Measurements from ENCODE around the gene FBXO42.
"Not testable (repeated sequence)": the region's sequence is repeated elsewhere in the genome, so short reads cannot be mapped to it uniquely, and the experiment has no call there.

Gene FBXO42

DNA sequence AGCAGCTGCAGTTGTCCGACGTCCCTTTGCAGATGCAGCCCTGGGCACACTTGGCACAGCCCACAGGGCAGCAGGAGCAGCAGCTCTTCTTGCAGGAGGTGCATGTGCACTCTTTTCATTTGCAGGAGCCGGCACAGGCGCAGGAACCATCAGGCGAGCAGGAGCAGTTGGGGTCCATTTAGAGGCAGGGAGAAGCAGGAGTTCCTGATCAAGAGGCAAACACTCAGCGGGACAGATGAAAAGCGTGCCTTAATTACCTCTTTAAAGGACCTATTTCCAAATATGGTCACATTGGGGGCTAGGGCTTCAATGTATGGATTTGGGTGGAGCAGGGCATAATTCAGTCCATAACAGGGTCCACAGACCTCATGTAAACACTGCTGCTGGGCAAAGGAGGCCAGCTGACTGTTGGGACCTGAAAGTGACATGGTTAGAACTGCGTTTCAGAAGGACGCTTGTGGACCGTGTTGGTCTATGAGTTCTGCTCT lies 111.0 kb downstream of the FBXO42 start:
- no peak for DNase-seq

DNA sequence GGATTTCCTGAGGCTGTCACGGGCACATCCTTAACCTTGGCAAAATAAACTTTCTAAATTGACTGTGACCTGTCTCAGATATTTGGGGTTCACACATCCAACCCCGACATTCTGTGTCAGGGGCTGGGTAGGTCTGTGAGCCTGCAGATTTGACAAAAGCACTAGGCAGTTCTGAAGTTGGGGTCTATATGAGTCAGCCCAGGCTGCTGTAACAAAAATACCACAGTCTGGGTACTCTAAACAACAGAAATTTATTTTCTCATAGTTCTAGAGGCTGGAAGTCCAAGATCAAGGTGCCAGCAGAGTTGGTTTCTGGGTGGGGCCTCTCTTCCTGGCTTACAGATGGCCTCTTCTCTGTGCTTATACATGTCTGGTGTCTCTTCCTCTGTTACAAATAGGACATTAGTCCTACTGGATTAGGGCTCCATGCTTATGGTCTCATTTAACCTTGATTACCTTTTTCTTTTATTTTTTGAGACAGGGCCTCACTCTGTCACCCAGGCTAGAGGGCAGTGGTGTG lies 112.2 kb downstream of the FBXO42 start:
- DNase-seq = no peak

DNA sequence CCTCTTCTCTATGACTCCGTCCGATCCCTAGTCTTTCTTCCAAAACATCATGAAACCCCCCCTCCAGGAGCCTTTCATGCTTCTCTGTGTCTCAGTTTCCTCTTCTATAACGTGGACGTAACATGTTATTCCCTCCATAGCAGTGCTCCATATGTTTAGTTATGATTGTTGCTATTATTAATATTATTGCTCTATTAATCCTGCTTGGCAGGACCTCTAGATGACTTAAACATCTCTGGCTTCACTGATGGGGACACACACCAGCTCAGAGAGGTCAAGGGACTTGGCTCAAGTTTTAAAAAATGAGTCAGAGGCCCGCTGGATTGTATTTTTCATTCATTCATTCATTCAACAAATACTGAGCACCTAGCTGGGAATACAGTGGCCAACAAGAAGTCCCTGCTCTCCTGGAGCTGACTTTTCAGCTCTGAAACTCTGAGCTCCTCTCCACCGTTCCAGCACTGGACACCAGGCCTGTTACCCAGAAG lies 114.9 kb downstream of the FBXO42 start:
- no peak for DNase-seq

DNA sequence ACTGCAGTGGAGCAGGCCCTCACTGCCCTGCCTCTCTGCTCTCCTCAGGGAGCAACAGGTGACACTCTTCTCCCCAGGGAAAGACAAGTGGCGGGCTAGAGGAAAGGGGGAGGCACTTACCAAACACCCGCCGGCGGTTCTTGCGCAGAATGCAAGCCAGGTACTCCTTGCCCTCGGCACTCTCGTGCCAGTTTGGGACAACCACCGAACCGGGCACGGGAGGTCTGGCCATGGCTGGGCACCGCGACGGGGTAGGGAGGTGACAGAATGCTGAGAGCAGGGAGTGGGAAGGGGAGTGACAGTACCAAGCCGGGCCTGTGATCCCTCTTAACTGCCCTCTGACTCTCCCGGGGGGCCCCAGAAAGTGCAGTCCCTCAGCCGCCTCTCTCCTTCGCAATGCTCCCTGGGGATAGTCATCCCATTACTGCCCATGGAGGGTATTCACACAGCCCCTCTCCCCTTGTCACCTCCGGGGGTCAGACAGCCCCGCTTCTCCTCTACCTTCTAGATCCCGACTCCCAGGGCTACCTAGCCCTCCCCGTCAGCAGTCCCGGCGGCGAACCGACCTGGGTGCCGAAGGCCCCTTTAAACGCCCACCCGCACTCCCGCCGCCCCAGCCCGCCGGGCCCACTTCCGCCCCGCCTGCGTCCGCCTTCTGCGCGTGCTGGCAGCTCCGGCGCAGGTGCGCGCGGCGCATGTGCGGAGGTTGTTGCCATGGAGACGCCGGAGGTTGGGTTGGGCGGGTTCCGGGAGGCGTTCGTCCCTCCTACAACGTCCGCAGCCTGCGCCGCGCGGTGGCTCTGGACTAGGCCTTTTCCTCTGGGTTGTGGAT lies 115.6 kb downstream of the FBXO42 start, which contains the start of gene CPLANE2:
CPLANE2 (minus strand) TSS at position 673 of the 832 bp plus-strand sequence; CDS start at position 232, 441 bp downstream.
- peak; percentile 78 to 92 for DNase-seq

DNA sequence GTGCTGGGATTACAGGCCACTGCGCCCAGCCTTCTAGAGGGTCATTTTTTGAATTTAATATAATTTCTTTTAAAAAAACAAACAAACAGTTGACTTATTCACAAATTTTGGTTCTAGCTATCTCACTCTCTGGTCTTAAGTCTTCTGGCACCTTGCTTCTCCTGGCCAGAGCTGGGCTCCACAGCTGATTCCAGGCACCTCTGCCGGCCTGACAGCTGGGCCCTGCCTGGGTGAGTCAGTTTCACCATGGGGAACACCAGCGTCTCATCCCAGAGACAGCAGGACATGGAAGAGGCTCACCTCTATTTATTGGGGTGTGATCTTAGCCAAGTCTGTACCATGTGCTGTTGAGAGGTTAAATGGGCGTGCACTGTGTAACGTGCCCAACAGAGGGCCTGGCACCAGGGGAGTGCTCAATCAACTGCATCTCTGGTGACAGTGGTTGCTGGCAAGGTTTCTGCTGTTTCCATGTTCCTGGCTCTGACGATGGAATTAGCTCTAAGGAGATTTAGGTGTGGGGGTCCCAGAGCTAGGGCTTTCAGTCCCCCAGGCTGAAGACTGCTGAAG lies 116.3 kb downstream of the FBXO42 start:
- DNase-seq = peak in 1 of 2 experiments; percentile 78

DNA sequence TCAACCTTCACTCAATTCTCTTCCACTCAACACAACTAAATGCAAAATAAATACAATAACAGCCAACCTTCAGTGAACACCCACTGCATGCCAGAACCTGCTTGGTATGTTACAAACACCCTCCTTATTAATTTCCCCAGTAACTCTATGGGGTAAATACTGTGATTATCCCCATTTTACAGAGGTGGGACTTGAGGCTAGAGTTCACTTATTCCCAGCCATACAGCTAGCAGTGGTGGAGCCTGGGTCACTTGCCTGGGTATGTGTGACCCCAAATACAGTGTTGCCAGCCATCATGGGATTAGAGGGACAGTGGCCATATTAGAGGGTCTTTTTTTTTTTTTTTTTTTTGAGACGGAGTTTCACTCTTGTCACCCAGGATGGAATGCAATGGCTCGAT lies 116.9 kb downstream of the FBXO42 start:
- DNase-seq = no peak

DNA sequence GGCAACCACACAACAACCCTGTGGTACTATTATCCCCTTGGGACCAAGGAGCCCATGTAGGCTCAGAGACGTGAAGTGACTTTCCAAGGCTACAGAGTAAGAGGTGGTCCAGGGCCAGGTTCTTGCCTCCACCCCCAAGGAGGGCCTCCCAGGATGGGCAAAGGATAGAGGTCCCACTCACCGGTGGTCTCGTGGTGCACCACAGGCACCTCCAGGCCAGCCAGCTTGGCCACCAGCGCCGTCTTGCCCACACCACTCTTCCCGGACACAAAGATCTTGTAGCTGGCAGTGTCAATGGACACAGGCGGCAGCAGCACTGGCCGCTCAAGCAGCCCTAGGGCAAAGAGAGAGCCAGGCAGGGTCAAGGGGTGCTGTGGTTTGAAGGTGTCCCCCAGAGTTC lies 118.8 kb downstream of the FBXO42 start:
- DNase-seq = no peak

DNA sequence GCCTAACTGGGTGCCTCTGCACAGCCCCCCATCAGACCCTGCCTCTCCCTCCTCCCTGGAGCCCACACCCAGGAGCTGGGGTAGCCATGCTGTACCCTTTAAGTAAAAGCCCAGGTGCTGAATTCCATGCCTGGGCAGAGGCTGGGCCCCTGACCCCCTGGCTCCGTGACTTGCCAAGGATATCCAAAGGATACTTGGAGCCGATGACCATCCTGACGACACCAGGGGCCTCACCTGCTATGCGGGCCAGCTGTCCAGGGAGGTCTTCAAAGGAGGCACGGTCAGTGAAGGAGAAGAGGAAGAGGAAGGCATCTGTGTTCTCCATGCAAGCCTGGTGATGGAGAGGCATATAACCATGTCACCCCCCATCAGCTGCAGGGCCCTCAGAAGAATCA lies 120.0 kb downstream of the FBXO42 start:
- no peak for DNase-seq

DNA sequence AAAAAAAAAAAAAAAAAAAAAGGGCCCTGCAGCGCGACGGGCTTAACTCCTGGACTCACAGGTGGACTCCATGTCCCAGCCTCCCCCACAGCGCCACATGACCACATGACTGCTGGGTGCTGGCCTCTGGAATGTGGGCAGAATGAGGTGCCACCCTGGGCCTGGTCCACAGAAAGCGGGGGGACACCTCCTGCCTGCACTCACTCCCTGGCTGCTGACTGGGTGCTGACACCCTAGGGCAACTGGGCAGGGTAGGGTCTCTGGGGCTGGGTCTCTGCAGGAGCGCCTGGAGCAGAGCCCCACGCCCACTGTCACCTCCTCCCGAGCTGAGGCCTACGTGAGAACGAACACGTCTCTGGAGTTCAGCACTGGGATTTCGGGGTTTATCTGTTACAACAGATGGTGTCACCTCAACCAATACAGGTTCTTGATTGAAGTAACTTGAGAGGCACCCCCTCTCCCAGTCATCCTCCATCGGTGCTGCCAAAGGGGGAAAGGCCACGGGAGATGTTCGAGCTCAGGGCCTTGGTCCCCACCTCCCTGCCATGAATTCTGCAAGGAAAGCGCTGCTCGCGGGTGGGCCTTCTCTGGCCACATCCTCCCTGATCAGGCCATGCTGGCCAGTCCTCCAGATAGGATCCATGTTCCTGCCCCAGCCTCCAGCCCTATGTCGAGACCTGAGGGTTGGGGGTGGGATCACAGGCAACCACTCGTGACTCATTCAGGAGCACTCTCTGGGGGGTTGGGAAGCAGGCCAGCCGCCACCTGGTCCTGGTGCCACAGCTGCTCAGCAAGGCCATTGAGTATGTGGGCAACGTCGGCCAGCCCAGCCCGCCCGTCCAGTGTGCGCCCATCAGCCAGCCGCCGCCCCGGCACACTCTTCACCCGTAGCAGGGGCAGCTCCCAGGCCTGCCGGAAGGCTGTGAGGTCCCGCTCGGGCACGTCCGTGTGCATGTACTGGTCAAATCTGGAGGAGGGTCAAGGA lies 120.7 kb downstream of the FBXO42 start:
- DNase-seq = peak; percentile 20 to 87

DNA sequence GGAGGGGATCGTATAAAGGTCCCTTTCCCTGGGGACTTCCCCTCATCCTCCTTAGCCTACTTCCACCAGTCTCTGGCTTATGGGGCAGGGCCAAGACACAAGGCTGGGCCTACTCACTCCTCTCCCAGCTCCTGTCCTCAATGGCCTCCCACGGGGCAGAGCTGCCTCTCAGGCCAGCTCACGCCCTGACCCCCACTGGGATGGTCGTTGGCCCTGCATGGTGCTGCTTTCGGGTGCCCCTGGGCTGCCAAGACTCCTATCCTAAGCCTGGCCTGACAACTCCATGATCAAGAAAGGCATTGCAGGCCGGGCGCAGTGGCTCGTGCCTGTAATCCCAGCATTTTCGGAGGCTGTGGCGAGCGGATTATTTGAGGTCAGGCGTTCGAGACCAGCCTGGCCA lies 121.5 kb downstream of the FBXO42 start:
- DNase-seq = no peak

DNA sequence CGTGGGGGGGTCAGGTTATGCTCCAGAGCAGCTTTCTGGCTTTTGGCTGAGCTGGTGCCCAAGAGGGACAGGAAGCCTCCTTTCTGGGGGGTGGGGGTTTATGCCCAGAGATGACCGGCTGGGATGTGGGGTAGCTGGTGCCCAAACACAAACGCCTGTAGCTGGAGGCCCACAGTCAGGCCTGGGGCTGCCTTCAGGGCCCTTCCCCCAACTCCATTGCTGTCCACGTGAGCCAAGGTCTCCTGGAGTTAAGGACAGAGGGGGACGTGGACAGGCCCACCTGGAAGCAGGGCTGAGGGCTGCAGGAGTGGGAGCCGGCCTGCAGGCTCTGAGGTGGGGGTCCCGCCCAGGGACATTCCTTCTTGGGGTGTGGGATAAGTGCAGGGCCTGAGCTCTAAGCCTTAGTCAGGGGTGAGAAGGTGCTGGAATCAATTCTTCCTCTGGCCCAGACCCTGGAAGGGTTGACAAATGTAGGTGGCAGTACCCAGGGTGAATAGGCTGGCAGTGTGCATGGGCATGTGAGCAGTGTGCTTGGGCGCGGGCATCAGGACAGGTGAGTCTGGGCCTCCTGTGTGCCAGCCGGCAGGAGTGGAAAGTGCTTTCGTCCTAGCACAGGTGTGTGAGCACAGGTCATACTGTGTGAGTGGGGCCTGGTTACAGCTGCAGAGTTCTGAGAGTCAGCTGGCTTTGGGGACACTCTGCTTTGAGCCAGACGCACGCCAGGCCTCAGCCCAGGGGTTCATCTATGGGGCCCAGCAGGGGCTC lies 122.1 kb downstream of the FBXO42 start:
- no peak for DNase-seq

DNA sequence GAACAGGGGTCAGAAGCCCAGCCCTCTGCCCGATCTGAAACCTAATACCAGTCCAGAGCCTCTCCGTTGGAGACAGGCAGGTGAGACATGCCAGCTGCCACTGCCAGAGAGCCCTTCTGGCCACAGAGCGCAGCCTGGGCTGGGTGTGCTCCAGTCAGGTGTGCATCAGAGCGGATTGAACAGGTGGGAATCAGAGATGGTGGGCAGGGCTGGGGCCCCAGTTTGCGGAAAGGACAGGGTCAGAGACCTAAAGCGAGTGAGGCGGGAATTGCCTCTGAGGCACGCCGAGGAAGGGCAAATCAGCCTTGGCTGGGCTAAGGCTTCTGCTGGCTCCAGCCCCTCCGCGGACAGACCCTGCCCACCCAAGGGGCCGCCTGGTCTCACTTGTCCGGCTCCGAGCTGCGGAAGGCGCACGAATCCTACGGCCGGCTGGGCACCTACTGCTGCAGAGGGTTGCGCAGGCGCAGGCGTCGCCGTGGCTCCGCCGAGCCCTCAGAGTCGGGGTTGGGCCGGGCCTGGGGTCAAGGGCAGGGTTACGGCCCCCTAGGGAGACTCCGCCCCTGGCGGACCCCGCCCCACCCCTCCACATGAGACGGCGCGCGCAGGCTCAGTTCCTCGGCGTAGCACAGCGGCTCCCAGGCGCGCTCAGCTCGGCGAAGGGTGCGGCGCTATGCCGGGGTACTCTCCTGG lies 125.6 kb downstream of the FBXO42 start:
- peak in 1 of 2 experiments; percentile 45 for DNase-seq

DNA sequence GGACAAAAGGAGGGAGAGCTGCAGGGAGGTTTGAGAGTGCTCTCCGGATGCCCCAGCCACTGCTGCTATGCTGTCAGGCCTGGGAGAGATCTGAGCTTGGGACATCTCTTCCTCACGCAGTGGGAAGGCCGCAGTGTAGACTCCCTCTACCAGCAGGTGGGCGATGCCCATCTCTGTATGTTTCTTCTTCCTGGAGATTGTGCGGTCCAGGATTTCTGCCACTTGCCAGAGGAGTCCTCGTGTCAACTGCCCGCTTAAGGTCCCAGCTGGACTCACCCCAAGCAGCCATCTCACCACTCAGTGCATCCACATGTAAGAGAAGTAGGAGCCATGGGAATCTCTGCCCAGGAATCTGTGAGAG lies 126.2 kb downstream of the FBXO42 start:
- DNase-seq = no peak

DNA sequence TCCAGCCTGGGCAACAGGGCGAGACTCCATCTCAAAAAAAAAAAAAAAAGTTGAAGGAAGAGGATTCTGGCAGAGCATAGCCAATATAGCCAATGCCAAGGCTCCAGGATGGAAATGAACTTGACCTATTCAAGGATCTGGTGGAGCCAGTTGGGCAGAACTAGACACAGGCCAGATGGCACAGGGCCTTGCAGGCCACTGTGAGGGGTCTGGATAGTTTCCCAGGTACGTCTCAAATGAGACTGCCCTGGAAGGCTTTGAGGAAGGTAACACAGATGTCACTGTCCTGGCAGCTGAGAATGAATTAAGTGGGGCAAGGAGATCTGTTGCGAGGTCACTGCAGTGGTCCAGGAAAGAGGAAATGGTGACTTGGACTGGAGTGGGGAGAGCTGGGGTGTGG lies 127.8 kb downstream of the FBXO42 start:
- no peak for DNase-seq

DNA sequence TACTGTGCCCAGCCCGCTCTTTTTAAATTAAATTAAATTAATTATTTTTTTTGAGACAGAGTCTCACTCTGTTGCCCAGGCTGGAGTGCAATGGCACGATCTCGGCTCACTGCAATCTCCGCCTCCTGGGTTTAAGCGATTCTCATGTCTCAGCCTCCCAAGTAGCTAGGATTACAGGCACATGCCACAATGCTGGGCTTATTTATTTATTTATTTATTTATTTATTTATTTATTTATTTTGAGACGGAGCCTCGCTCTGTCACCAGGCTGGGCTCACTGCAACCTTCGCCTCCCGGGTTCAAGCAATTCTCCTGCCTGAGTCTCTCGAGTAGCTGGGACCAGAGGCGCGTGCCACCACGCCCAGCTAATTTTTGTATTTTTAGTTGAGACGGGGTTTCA lies 129.6 kb downstream of the FBXO42 start:
- DNase-seq = not testable (repeated sequence)

DNA sequence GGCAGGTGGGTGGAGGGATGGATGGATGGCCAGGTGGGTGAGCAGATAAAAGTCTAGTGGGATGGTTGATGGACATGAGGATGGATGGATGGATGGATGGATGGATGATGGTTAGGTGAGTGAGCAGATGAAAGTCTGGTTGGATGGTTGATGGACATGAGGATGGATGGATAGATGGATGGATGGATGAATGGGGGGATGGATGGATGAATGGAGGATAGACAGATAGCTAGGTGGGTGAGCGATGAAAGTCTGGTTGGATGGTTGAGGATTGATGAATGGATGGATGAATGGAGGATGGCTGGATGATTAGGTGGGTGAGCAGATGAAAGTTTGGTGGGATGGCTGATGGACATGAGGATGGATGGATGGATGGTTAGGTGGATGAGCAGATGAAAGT lies 130.8 kb downstream of the FBXO42 start:
- DNase-seq = no peak

DNA sequence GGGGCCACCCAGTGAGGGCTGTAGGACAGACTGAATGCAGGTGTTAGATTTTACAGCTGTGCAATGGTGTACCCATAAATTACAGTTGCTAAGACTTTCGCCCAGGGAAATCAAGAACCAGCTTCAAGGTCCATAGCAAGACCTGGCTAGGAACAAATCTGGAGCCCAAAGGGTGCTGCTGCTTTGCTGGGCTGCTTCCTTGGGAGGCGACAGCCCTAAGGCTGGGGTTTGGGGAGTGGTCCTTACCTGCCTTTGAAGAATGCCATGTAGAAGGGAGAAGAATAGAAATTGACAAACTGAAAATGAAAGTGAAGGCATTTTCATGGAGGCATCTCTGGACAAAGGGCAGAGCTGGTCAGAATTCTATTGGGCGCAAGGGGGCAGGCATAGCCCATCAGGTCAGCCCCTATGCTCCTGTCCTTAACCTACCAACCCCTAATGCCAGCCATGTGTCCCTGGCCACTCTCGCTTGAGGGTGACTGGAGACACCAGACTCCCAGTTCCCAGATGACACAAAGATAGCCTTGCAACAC lies 132.2 kb downstream of the FBXO42 start:
- DNase-seq = no peak

DNA sequence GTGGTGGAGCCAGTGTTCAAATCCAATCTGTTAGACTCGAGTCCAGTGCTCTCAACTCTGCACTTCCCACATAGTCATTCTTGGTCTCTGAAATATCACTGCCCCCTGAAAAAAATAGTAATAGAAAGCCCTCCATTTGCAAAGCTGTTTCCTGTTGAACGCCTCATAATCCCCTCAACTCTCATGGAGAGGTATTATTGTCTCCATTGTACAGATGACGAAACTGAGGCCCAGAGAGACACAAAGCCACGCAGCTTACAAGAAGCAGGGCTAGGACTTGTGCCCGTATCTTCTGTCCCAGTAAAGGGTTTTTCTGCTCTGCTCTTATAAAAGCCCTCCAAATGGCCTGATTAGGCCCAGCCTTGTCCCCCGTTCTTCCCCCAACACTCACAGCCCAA lies 133.6 kb downstream of the FBXO42 start:
- DNase-seq = no peak

DNA sequence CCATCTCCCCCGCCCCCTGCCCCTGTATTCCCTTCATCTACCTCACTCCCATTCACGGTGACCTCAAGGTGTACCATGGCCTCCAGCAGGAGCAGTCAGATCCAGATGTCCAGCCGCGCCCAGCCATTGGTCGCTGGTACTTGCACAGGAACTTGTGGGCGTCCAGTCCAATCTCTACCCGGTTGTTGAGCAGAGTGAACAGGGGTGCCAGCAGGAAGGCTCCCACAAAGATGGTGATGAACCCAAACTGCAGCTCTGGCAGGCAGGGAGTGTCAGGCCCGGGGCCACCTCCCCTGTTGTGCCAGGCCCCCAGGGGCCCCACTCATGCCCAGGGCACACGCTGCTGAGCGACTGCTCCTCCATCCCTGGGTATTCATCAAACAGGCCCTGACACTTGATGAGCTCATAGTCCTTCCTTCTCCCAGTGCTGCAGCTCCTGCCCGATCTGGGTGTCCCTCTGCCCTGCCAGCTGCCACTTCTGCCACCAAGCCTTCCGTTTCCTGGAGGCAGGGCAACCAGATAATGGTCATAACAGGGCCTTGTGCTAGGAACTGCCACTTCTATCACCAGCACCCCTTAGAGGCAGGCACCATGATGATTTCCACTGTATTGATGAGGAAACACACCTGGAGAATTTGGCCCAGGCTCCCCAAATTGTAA lies 134.1 kb downstream of the FBXO42 start:
- peak in 1 of 2 experiments; percentile 24 for DNase-seq

DNA sequence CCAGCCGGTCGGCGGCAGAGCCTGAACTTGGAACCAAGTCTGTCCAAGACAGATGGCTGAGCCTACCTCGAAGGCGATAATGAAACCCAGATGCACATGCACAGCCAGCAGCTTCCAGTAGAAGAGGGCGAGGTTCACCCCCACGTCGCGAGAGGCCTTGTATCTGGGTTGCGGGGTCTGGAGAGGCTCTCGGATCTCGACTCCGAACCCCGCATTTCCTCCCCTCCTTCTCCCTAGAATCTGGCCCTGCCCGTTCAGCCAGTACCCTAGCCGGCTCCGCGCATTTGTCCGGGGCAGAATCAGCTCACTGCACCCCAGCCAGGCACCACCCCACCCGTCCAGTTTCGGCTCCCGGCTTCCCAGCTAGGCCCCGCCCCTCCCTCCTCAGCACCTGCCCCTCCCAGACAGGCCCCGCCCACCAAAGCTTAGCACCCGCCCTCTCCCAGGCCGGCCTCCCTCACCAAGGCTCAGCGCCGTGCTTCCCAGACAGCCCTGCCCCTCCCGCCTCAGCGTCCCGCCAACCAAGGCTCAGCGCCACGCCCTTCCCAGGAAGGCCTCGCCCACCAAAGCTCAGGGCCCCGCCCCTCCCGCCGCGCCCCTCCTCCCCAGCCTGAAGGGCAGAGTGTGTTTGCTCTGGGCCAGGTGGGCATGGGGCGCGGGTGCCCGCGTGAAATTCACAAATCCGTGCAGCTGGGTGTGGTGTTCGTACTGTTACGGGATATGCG lies 135.1 kb downstream of the FBXO42 start:
- peak; percentile 88 to 94 for DNase-seq
